Naive thymus-derived CD4-positive, alpha-beta T cell (primary cell): ENCODE data around the gene DEFB121. TPM values are rescaled to one million over a fixed set of nuclear protein-coding genes. Genes with fewer than 3 reads are reported as not detected.
"Not testable (repeated sequence)": the region's sequence is repeated elsewhere in the genome, so short reads cannot be mapped to it uniquely, and the experiment has no call there.

Experiments used
- ATAC-seq: fragments of 150-1000 bp; cut with Tn5 transposase; 2 replicates; pipeline ENCODE4 v1.10.0; 2021; ENCODE audit warnings: mild to moderate bottlenecking, moderate library complexity
- CTCF ChIA-PET: fragments of 350-600 bp; sonication (Branson Sonifier 250); formaldehyde crosslinking; loops from one replicate; lab custom pipeline; 2021; ENCODE audit warnings: antibody characterized with exemption; lab: Charles Lee
- POLR2A ChIA-PET: fragments of 350-600 bp; sonication (Branson Sonifier 250); formaldehyde crosslinking; loops from one replicate; lab custom pipeline; 2021; ENCODE audit warnings: antibody characterized with exemption, inconsistent platforms; lab: Charles Lee
- DNase-seq, 9 donors: peaks; one replicate each; pipeline versions ENCODE4 v3.0.0 to v3.0.0-alpha.2; 2020 to 2022; ENCODE audit warnings: mixed read lengths in 1 of 9
- H3K27ac ChIP-seq: one replicate; pipeline ENCODE4 v1.7.0; 2013; ENCODE audit warnings: mild to moderate bottlenecking, low read depth, low read length, moderate library complexity
- H3K27me3 ChIP-seq, 2 donors: one replicate each; pipeline ENCODE4 v1.7.0; 2013; ENCODE audit warnings: low read length in 2 of 2, mild to moderate bottlenecking in 2 of 2, moderate library complexity in 2 of 2; ENCODE audit not compliant: control insufficient read depth in 2 of 2, insufficient read depth in 2 of 2
- H3K36me3 ChIP-seq, 3 experiments: 1 replicate in 2 of 3; 2 replicates in 1 of 3; pipeline ENCODE4 v1.7.0; 2013; ENCODE audit warnings: low read length in 3 of 3, mild to moderate bottlenecking in 3 of 3, moderate library complexity in 1 of 3; ENCODE audit not compliant: insufficient read depth in 3 of 3, control insufficient read depth in 2 of 3
- H3K4me1 ChIP-seq, 2 donors: one replicate each; pipeline ENCODE4 v1.7.0; 2013; ENCODE audit warnings: low read length in 2 of 2, mild to moderate bottlenecking in 2 of 2, moderate library complexity in 1 of 2; ENCODE audit not compliant: control insufficient read depth in 2 of 2, insufficient read depth in 2 of 2
- H3K4me3 ChIP-seq: 2 replicates; pipeline ENCODE4 v1.7.0; 2013; ENCODE audit warnings: mild to moderate bottlenecking, low read length
- H3K9me3 ChIP-seq, 3 experiments: 1 replicate in 2 of 3; 2 replicates in 1 of 3; pipeline ENCODE4 v1.7.0; 2013; ENCODE audit warnings: low read length in 3 of 3; ENCODE audit not compliant: control insufficient read depth in 2 of 3
- H3K27ac Mint-ChIP-seq, 9 donors: one replicate each; pipeline ENCODE4 v1.8.0; 2020 to 2022; ENCODE audit warnings: mixed read lengths in 9 of 9, mild to moderate bottlenecking in 8 of 9, moderate library complexity in 5 of 9, inconsistent platforms in 2 of 9
- H3K27me3 Mint-ChIP-seq, 5 donors: one replicate each; pipeline ENCODE4 v1.8.0; 2021 to 2022; ENCODE audit warnings: mixed read lengths in 5 of 5, mild to moderate bottlenecking in 1 of 5
- H3K36me3 Mint-ChIP-seq, 5 donors: one replicate each; pipeline ENCODE4 v1.8.0; 2020 to 2022; ENCODE audit warnings: mixed read lengths in 5 of 5, mild to moderate bottlenecking in 3 of 5, inconsistent platforms in 1 of 5
- H3K4me1 Mint-ChIP-seq, 7 donors: one replicate each; pipeline ENCODE4 v1.8.0; 2020 to 2022; ENCODE audit warnings: mixed read lengths in 7 of 7, mild to moderate bottlenecking in 3 of 7, inconsistent platforms in 1 of 7
- H3K4me3 Mint-ChIP-seq, 10 donors: one replicate each; pipeline ENCODE4 v1.8.0; 2020 to 2022; ENCODE audit warnings: mild to moderate bottlenecking in 10 of 10, mixed read lengths in 10 of 10, moderate library complexity in 6 of 10, inconsistent platforms in 2 of 10
- H3K9me3 Mint-ChIP-seq, 11 donors: one replicate each; pipeline ENCODE4 v1.8.0; 2020 to 2022; ENCODE audit warnings: mixed read lengths in 11 of 11, mild to moderate bottlenecking in 4 of 11, inconsistent platforms in 1 of 11, moderate library complexity in 1 of 11
- intact Hi-C, 2 donors: fragments of 100-400 bp; cut with micrococcal nuclease; formaldehyde crosslinking; loops; one replicate each; pipeline ENCODE4 v1.15.1; 2023
- polyA plus RNA-seq, 2 donors: library from polyadenylated mRNA; unstranded; fragments of 300-500 nt; fragmentation: Illumina TruSeq; gene quantifications; one replicate each; pipeline ENCODE4 v1.2.3, GENCODE V29; 2021
- total RNA-seq, 6 experiments: library from RNA in 5 of 6; stranded (reverse) in 5 of 6; gene quantifications; 1 replicate in 5 of 6; 2 replicates in 1 of 6; pipeline ENCODE4 v1.2.3 and lab custom pipeline; 2021 to 2026

The DEFB121 gene
- total and polyA plus RNA-seq, 7 experiments from 2014 or later, result not detected

DNA sequence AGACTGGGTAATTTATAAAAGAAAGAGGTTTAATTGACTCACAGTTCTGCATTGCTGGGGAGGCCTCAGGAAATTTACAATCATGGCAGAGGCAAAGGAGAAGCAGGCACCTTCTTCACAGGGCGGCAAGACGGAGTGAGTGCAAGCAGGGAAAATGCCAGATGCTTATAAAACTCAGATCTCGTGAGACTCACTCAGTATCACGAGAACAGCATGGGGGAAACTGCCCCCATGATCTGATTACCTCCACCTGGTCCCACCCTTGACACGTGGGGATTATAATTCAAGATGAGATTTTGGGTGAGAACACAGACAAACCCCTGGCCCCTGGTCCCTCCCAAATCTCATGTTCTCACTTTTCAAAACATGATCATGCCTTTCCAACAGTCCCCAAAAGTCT, 41.7 kb downstream of the DEFB121 start:
- intact Hi-C loops, ATAC-seq, CTCF ChIA-PET, H3K4me1 ChIP-seq, H3K27ac Mint-ChIP-seq, H3K4me1 Mint-ChIP-seq, H3K9me3 ChIP-seq, H3K36me3 ChIP-seq, H3K27ac ChIP-seq, POLR2A ChIA-PET, DNase-seq, H3K27me3 Mint-ChIP-seq, H3K36me3 Mint-ChIP-seq, H3K4me3 ChIP-seq, H3K27me3 ChIP-seq, H3K4me3 Mint-ChIP-seq: not testable (repeated sequence)
- H3K9me3 Mint-ChIP-seq, result peaks cover 0 to 22% (median 9%) of the 10 kb centered on the region in 11 donors

DNA sequence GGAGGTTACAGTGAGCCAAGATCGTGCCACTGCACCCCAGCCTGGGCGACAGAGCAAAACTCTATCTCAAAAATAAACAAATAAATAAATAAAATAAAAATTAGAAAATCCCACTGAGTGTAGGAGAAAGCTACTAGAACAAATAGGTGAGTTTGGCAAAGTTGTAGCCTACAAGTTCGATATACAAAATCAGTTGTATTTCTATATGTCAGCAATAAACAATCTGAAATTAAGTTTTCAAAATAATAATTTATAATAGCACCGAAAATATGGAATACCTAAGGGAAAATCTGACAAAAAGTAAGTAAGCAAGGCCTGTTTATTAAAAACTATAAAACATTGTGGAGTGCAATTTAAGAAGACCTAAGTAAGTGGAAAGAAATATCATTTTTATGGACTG, 42.7 kb downstream of the DEFB121 start:
- no peak for ATAC-seq

DNA sequence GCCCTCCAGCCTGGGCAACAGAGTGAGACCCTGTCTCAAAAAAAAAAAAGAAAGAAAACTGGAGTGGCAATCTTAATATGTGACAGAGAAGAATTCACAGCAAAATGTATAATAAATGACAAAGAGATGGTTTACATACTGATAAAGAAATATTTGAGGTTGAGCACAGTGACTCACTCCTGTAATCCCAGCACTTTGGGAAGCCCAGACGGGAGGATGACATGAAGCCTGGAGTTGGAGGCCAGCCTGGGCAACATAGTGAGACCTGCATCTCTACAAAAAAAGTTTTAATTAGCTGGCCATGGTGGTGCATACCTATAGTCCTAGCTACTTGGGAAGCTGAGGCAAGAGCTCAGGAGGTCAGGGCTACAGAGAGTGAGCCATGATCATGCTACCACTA, 50.0 kb downstream of the DEFB121 start:
- DNase-seq, result no peak
- peaks cover 0 to 12% (median under 1%) of the 10 kb centered on the region in 11 donors for H3K9me3 Mint-ChIP-seq

More for the DNA sequence above, 42.7 kb downstream of the DEFB121 start:
- H3K36me3 Mint-ChIP-seq, result peaks cover 0 to 6% (median 0%) of the 10 kb centered on the region in 5 donors
- Histone ChIP-seq H3K36me3 (no peaks in the 10 kb centered on the region), H3K27me3 (no peaks in the 10 kb centered on the region), H3K9me3 (no peaks in the 10 kb centered on the region), H3K27ac (no peak overlapping the region), H3K4me1 (no peaks in the 10 kb centered on the region), H3K4me3 (no peak overlapping the region)
- DNase-seq, result no peak
- peaks cover 0 to 22% (median 9%) of the 10 kb centered on the region in 11 donors for H3K9me3 Mint-ChIP-seq
- intact Hi-C loops, result no loop called here
- peaks cover 0 to 6% (median 4%) of the 10 kb centered on the region in 5 donors for H3K27me3 Mint-ChIP-seq
- no peak overlapping the region for H3K27ac Mint-ChIP-seq
- ChIA-PET CTCF (no interaction called here), POLR2A (no interaction called here)
- no peak overlapping the region for H3K4me3 Mint-ChIP-seq
- no peaks in the 10 kb centered on the region for H3K4me1 Mint-ChIP-seq

More for the DNA sequence above, 50.0 kb downstream of the DEFB121 start:
- no peaks in the 10 kb centered on the region for H3K4me1 ChIP-seq
- H3K9me3 ChIP-seq, result no peaks in the 10 kb centered on the region
- ChIA-PET POLR2A (no interaction called here), CTCF (no interaction called here)
- ATAC-seq, result no peak
- Mint-ChIP-seq H3K4me3 (no peak overlapping the region), H3K27me3 (peaks cover 0 to 14% (median 8%) of the 10 kb centered on the region in 5 donors), H3K4me1 (no peaks in the 10 kb centered on the region), H3K27ac (no peak overlapping the region), H3K36me3 (no peaks in the 10 kb centered on the region)
- no peaks in the 10 kb centered on the region for H3K27me3 ChIP-seq
- no peak overlapping the region for H3K27ac ChIP-seq
- intact Hi-C loops, result no loop called here
- no peaks in the 10 kb centered on the region for H3K36me3 ChIP-seq
- no peak overlapping the region for H3K4me3 ChIP-seq

Other genes with a start within 250 kb of the DEFB121 start
- not detected for gene DEFB115, start 148.6 kb downstream of the DEFB121 start, total RNA-seq
- gene DEFB115, start 148.6 kb downstream of the DEFB121 start, polyA plus RNA-seq, result not detected
- gene DEFB116, start 97.6 kb downstream of the DEFB121 start, total RNA-seq, result not detected
- not detected for gene DEFB116, start 97.6 kb downstream of the DEFB121 start, polyA plus RNA-seq
- not detected for gene DEFB118, start 37.6 kb downstream of the DEFB121 start, total RNA-seq
- gene DEFB118, start 37.6 kb downstream of the DEFB121 start, polyA plus RNA-seq, result not detected
- not detected for gene DEFB119, start 15.6 kb downstream of the DEFB121 start, total RNA-seq
- gene DEFB119, start 15.6 kb downstream of the DEFB121 start, polyA plus RNA-seq, result not detected
- gene DEFB123, start 34.4 kb upstream of the DEFB121 start, total RNA-seq, result not detected
- not detected for gene DEFB123, start 34.4 kb upstream of the DEFB121 start, polyA plus RNA-seq
- gene DEFB124, start 68.9 kb upstream of the DEFB121 start, total RNA-seq, result not detected
- gene DEFB124, start 68.9 kb upstream of the DEFB121 start, polyA plus RNA-seq, result not detected
- not detected for gene REM1, start 69.1 kb upstream of the DEFB121 start, total RNA-seq
- not detected for gene REM1, start 69.1 kb upstream of the DEFB121 start, polyA plus RNA-seq
- 100 to 1,000 TPM; 102 to 197 (median 133) TPM for gene HM13, start 108.2 kb upstream of the DEFB121 start, total RNA-seq
- gene HM13, start 108.2 kb upstream of the DEFB121 start, polyA plus RNA-seq, result 100 to 1,000 TPM; 109 to 140 TPM
- 10 to 100 TPM in 1 of 5 experiments, 1 to 10 TPM in 1, under 1 TPM in 3; 0.41 to 16.9 (median 0.62) TPM for gene ID1, start 199.1 kb upstream of the DEFB121 start, total RNA-seq
- gene ID1, start 199.1 kb upstream of the DEFB121 start, polyA plus RNA-seq, result not detected
- not detected for gene COX4I2, start 231.7 kb upstream of the DEFB121 start, total RNA-seq
- gene COX4I2, start 231.7 kb upstream of the DEFB121 start, polyA plus RNA-seq, result not detected